ENCODE results near the gene BBIP1. TPM values are rescaled to one million over a fixed set of nuclear protein-coding genes. Genes with fewer than 3 reads are reported as not detected.

Gene BBIP1
- total RNA-seq, 1 experiment from 2014 or later: 12.0 TPM

DNA sequence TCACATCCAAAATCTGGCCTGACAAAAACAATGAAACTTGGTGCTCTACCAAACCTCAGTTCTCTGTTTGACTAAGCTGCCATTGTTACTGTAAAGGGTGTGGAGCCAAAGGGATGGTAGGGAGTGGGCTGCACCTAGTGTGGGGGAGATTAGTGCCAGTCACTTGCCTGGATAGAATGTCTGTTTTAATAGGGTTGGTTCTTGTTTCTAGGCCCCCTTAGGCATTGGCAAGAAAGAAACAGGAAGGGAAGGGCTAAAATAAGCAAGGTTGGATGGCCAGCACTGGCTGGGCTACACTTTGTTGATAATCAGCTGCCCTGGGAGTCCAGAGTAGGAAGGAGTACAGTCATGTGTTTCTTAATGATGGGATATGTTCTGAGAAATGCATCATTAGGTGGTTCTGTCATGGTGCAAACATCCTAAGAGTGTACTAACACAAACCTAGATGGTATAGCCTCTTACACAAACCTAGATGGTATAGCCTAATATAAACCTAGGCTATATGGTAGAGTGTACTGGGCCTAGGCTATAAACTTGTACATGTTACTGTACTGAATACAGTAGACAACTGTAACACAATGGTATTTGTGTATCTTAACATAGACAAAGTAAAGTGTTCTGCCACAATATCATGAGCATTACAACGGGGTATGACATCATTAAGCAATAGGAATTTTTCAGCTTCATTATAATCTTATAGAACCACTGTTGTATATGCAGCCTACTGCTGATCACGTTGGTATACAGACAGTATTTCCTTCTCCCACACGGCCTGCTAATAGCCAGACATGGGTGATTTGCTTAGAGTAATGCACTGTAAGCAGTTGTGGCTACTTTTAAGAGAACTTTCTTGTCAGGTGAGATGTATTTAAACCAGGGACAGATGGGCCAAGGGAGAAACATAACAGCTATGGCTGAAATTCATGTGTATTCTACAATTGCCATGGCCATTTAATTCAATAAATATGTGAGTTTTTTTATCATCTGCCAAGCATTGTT, 15.4 kb downstream of the BBIP1 start:
- no peaks in the 10 kb centered on the region for H3K36me3 ChIP-seq (ENCODE audit: low read depth, low read length)
- H4K20me1 ChIP-seq (ENCODE audit: low read length): no peaks in the 10 kb centered on the region
- no TSS peak for BruUV-seq (replicated peaks)
- H3K9ac ChIP-seq (ENCODE audit: low read length): no peak overlapping the region
- ATAC-seq: no peak; the same call in 1 of the 2 replicates
- H3K79me2 ChIP-seq (ENCODE audit: low read length): no peaks in the 10 kb centered on the region
- CTCF ChIA-PET: no interaction called here
- no peaks in the 10 kb centered on the region for H3K27me3 ChIP-seq (ENCODE audit: low read length)
- TF ChIP-seq EZH2phosphoT487 (IDR thresholded peaks at IDR 0.05; ENCODE audit: borderline replicate concordance, low read length): no peak
- no peak for TF ChIP-seq EZH2 (IDR thresholded peaks at IDR 0.05; ENCODE audit: low read length, unreplicated experiment)
- TF ChIP-seq, protein P1, sequence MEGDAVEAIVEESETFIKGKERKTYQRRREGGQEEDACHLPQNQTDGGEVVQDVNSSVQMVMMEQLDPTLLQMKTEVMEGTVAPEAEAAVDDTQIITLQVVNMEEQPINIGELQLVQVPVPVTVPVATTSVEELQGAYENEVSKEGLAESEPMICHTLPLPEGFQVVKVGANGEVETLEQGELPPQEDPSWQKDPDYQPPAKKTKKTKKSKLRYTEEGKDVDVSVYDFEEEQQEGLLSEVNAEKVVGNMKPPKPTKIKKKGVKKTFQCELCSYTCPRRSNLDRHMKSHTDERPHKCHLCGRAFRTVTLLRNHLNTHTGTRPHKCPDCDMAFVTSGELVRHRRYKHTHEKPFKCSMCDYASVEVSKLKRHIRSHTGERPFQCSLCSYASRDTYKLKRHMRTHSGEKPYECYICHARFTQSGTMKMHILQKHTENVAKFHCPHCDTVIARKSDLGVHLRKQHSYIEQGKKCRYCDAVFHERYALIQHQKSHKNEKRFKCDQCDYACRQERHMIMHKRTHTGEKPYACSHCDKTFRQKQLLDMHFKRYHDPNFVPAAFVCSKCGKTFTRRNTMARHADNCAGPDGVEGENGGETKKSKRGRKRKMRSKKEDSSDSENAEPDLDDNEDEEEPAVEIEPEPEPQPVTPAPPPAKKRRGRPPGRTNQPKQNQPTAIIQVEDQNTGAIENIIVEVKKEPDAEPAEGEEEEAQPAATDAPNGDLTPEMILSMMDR (conservative IDR thresholded peaks at IDR 0.05; ENCODE audit: low read depth, low read length): no peak
- H3K27ac ChIP-seq (ENCODE audit: low read length): no peak overlapping the region
- no peaks in the 10 kb centered on the region for H3K9me2 ChIP-seq (replicated peaks; ENCODE audit: low read length)
- H3K9me3 ChIP-seq (ENCODE audit: low read length): no peaks in the 10 kb centered on the region
- intact Hi-C loops (cut with micrococcal nuclease): no loop called here
- H3K4me2 ChIP-seq (ENCODE audit: low read length): no peak overlapping the region
- POLR2A ChIA-PET (ENCODE audit: unreplicated experiment): interaction anchor here (0.5 kb wide), 1 partner anchor 15 kb away, joined by 8 read pairs; the partner anchor contains the start of genes BBIP1 and SHOC2
- no peak for DNase-seq
- H2AFZ ChIP-seq (ENCODE audit: low read length): no peak overlapping the region
- H3F3A ChIP-seq (ENCODE audit: low read length, unreplicated experiment): no peaks in the 10 kb centered on the region
- H3K4me3 ChIP-seq (ENCODE audit: low read length): no peak overlapping the region
- peaks cover 7% of the 10 kb centered on the region; the same call in 1 of the 2 replicates for H3K4me1 ChIP-seq (ENCODE audit: insufficient read depth, low read length)

DNA sequence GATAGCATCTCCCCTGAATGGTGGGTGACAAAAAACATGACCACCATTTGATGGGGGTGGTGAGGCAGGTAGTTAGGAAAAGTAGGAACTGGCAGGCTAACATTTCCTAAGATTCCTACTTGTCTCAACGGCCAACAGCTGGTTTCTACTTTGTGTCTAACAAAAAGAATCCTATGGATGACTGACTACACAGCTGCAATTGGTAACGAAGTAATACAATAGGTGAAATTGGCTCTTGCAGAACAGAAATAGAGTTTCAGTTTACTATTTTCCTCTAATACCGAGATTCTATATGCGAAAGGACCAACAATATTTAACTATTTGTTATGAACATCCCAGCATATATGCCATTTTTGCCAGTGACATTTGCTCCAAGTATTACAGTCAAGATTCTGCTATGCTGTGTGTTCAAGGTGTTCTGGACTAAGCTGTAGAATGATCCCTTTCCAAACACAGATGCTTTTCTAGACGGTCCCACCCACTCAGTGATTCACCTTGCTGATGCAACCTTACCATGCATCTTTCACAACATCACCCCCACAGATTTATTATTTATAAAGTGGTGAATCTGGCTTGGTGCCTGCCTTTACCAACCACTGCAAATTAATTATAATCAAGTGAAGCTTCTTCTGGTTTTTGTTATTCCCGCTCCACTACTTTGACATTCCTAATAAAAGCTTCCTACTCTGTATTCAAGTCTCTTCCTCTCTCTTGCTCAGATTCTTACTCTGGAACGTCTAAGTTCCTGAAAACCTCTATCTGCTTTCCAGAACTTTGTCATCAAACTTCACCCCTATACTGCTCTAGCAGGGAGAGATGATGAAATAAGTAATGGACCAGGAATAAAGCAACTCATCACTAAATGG, 16.8 kb downstream of the BBIP1 start:
- ChIA-PET POLR2A (ENCODE audit: unreplicated experiment) (interaction anchor here (0.5 kb wide), 1 partner anchor 597 kb away, joined by 18 read pairs; the partner anchor contains the start of gene SMNDC1), CTCF (no interaction called here)
- peak; percentile 51 for DNase-seq
- Histone ChIP-seq H3K79me2 (ENCODE audit: low read length) (no peaks in the 10 kb centered on the region), H3K27me3 (ENCODE audit: low read length) (no peaks in the 10 kb centered on the region), H3K27ac (ENCODE audit: low read length) (no peak overlapping the region), H3F3A (ENCODE audit: low read length, unreplicated experiment) (no peaks in the 10 kb centered on the region), H4K20me1 (ENCODE audit: low read length) (no peaks in the 10 kb centered on the region), H3K4me3 (ENCODE audit: low read length) (no peak overlapping the region), H2AFZ (ENCODE audit: low read length) (no peak overlapping the region), H3K9me3 (ENCODE audit: low read length) (no peaks in the 10 kb centered on the region), H3K36me3 (ENCODE audit: low read depth, low read length) (no peaks in the 10 kb centered on the region), H3K9me2 (replicated peaks; ENCODE audit: low read length) (no peaks in the 10 kb centered on the region), H3K9ac (ENCODE audit: low read length) (no peak overlapping the region), H3K4me1 (ENCODE audit: insufficient read depth, low read length) (peaks cover 7% of the 10 kb centered on the region; the same call in 1 of the 2 replicates), H3K4me2 (ENCODE audit: low read length) (no peak overlapping the region)
- TSS peak; percentile 74 for BruUV-seq (replicated peaks)
- TF ChIP-seq EZH2 (IDR thresholded peaks at IDR 0.05; ENCODE audit: low read length, unreplicated experiment) (no peak), EZH2phosphoT487 (IDR thresholded peaks at IDR 0.05; ENCODE audit: borderline replicate concordance, low read length) (no peak)
- TF ChIP-seq, protein P1 (conservative IDR thresholded peaks at IDR 0.05; ENCODE audit: low read depth, low read length): no peak
- intact Hi-C loops (cut with micrococcal nuclease): no loop called here
- peak; percentile 55; the same call in 1 of the 2 replicates for ATAC-seq

All from PC-3 (cell line).